PC-3 (cell line): ENCODE results near the gene PRDM11.

Source experiments
- EZH2 ChIP-seq: fragments of 300-600 bp; sonication (generic); IDR thresholded peaks from one replicate; pipeline ENCODE4 v1.6.1; 2017; ENCODE audit warnings: antibody characterized with exemption, mild to moderate bottlenecking, low read length; ENCODE audit not compliant: unreplicated experiment
- EZH2phosphoT487 ChIP-seq: fragments of 300-600 bp; sonication (generic); IDR thresholded peaks from 2 replicates; pipeline ENCODE4 v1.6.1; 2018; ENCODE audit warnings: mild to moderate bottlenecking, antibody characterized with exemption, low read length, borderline replicate concordance
- TF ChIP-seq, protein P1 (sequence below): fragments of 300-600 bp; sonication (generic); conservative IDR thresholded peaks from 2 replicates; pipeline ENCODE4 v1.5.1; 2017; ENCODE audit warnings: antibody characterized with exemption, low read depth, mild to moderate bottlenecking, low read length

DNA sequence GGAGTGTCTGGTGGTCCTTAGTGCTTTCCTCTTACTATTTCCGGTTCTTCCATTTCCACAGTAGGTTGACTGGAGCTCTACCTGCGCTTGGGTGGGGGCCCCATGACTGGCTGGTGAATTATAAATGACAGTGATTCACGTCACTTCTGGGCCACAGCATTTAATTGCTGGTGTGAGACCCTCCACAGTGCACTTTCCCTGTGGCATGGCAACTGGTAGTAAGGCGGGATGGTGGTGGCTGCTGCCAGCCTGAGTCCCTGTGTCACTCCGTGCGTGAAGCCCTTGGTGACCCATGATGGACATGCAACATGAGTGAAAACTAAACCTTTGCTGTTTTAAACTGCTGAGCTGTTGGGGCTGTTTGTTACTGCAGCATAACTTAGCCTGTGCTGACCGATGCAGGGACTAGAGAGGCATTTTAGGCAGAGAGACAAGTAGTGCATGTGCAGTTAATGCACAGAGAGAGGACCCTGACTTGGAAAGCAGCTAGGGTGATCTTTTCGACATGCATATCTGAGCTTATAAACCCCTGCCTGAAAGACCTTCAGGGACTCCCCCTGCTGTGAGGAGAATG, 3.1 kb downstream of the PRDM11 start:
- TF ChIP-seq, protein P1, sequence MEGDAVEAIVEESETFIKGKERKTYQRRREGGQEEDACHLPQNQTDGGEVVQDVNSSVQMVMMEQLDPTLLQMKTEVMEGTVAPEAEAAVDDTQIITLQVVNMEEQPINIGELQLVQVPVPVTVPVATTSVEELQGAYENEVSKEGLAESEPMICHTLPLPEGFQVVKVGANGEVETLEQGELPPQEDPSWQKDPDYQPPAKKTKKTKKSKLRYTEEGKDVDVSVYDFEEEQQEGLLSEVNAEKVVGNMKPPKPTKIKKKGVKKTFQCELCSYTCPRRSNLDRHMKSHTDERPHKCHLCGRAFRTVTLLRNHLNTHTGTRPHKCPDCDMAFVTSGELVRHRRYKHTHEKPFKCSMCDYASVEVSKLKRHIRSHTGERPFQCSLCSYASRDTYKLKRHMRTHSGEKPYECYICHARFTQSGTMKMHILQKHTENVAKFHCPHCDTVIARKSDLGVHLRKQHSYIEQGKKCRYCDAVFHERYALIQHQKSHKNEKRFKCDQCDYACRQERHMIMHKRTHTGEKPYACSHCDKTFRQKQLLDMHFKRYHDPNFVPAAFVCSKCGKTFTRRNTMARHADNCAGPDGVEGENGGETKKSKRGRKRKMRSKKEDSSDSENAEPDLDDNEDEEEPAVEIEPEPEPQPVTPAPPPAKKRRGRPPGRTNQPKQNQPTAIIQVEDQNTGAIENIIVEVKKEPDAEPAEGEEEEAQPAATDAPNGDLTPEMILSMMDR: no peak
- no peak for TF ChIP-seq EZH2phosphoT487
- TF ChIP-seq EZH2: no peak
